NCI-H345 (cell line): ENCODE results near the gene RUNX1.
A peak's percentile ranks its signal among the peaks of the same experiment; 100 is the strongest.
"Not testable (repeated sequence)": the region's sequence is repeated elsewhere in the genome, so short reads cannot be mapped to it uniquely, and the experiment has no call there.

Experiments
- DNase-seq: peaks from one replicate; lab custom pipeline; 2025; lab: John Stamatoyannopoulos, UW

RUNX1 gene

DNA sequence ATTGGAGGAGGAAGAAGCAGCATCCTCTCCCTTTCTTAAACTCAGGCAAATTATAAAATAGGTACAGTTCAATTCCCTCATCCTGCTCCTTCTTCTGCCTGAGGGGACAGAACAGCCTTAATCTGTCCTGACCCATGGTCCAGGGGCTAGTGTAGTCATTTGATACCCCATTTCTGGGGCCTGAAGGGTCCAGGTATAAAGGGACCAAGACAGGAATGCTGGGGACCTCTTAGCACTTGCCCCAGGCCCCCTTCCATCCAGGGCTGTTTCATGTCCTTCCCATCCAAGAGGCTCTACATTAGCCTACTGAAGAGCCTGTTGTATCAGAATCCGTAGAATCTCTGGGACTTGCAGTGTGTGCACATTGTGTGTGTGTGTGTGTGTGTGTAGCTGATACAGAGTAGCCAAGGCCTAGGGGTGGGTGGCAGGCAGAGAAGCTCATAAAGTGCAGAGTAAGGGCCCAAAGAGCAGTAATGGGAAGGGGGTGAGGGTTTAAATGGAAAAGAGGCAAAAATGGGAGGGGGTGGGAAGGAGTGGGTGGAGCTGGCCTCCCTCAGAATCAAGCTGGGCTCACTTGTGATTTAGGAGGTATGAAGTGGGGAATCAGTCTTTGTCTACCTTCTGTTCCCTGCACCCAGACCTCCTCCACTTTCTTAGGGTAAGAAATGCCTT lies 32.4 kb downstream of the RUNX1 start:
- no peak for DNase-seq

DNA sequence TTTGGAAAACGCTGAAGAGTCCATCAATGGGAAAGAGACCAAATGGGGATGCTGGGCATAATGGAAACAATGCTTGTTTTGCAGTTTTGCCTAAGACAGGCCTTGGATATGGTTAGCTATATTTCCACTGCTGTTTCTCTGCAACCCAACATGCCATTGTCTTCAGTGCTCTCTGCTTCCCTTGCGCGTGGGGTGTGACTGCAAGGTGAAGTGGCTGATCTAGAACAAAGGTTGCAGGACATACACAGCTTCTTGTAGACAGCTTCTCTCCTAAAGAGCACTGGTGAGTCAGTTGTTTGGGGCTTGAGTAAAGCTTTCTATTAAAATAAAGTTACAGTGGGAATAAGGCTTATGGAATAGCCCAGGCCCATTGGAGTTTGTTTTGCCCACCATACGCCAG lies 33.0 kb downstream of the RUNX1 start:
- DNase-seq: no peak

DNA sequence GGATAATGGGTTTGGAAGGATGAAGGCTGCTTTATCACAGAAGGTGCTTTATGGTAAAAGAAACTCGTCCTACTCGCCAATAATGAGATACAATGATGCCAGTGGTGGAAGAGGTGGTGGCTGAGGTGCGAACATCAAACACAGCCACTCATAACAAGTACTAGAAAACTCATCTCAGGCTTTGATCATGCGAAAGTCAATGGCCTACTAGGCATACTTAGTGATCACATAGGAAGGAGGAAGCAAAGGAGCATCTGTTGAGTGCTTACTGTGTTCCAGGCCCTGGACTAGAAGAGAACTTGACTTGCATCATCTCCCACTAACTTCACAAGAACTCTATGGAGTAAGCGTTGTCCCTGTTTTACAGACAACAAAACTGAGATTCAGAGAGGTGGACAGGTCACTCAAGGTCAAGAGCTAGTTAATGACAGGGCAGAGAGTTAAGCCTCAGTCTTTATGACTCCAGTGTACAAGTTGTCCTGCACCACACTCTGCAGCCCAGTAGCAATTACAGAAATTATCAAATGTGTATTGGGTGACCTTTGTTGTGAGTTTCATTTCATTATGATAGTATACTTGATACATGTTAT lies 33.6 kb downstream of the RUNX1 start:
- no peak for DNase-seq

DNA sequence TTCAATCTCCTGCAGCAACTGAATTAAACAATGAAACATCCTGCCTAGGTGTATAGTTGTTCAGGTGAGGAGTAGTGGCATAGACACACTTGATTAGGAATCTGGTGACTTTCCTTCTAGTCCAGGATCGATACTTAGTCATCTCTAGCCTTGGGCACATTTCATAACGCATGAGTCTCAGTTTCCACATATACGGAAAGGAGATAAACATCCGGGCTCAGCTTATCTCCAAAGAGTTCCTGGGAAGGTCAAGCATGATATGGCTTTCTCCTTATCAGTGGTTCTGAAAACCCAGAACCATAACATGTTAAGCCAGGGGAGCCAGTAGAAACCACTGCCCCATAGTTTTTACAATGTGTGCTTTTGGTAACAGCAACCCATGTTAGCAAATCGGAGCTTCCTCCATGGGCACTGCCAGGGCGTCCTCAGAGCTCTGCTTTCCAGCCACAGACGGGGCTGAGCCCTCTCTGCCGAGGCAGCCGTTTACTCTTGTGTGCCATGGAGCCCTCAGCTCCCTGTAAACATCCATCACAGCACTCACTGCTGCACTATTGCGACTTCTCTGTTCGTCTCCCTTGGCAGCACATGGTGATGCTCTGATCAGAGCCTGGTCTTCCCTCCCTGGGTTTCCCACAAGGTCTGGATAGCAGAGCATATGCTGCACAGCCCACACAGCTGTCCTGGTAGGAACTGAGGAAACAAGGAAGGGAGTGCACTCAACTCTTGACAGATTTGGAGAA lies 34.6 kb downstream of the RUNX1 start:
- DNase-seq: no peak

DNA sequence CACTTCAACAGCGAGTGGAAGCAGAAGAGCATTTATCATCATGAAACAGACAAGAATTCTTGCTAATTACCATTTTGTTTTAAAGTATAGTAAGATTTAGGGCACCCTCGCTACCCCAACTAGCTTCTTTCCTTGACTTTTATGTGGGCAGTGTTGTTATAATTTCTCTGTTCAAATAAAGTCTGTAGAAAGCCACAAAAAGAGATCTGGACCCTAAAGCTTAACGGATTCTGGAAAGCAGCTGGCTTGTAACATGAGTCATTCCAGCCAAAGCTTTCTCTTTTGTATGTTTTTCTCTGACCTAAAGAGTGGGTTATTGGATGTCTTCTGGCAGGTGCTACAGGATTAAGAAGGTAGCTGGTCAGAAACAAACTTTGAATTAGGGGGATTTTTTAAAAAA lies 37.4 kb downstream of the RUNX1 start:
- no peak for DNase-seq

DNA sequence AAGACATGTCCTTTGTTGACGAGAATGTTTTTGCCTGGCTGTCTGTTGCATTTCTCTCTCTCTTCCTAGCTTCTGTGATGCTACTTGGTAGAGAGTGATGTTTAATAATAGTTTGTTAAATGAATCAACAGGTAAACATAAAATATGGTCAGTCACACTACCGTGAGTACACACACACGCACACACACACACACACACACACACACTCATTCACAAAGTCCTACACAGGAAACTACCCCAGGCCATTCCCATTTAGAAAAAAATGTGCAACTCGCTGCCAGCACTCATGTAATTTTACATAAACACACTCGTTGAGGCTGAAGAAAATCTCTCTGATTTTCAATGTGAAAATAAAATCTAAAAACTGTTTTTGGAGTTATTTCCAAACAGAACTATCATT lies 38.7 kb downstream of the RUNX1 start:
- no peak for DNase-seq

DNA sequence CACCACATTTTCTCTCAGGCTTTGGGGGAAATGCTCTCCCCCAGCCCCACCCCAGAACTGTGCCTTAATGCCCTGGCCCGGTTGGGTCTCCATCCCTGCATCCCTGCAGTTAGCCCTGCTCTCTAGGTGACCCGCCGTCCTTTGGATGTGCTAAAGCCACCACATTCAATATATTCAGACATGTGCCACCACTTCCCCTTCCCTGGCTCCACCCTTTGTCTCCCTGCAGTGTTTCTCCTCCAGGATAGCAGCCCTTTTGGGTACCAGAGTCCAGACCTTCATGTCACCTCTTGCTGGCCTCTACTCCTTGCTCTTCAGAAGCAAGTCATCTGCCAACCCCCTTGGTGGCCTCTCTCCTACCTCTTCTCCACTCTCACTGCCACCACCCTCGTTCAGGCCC lies 41.8 kb downstream of the RUNX1 start:
- DNase-seq: no peak

DNA sequence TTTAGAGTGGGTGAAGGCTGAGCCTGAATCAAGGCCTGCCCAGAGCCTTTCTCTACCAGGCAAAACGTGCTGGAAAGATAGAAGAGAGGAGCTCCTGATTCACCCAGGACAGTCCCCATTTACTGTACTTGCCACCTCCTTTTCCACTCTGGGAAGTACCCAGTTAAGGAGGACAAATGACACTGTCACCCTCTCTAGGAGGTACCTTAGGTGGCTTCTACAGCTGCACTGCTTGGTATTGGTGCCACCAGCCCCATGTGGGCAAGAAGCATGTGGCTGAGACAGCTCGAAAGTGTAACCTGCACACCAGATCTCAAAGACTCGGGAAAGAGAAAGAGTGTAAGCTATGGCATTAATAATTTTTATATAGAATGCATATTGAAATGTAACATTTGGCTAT lies 42.3 kb downstream of the RUNX1 start:
- DNase-seq: no peak

DNA sequence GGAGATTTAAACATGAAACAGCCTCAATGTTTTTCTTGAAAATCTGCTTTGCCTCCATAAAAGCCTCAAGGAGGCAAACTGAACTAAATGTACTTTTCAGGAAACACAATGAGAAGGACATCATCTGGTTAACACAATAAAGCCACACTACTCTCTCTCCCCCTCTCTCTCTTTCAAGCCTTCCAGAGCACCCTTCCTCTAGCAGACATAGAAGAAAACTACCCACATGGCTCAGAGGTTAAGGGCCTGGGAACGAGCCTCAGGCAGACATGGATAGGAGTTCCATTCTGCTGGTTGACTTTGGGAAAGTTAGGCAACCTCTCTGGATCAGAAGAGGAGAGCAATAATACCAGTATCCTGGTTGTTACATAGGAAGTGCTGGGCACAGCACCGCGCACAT lies 42.9 kb downstream of the RUNX1 start:
- DNase-seq: no peak

DNA sequence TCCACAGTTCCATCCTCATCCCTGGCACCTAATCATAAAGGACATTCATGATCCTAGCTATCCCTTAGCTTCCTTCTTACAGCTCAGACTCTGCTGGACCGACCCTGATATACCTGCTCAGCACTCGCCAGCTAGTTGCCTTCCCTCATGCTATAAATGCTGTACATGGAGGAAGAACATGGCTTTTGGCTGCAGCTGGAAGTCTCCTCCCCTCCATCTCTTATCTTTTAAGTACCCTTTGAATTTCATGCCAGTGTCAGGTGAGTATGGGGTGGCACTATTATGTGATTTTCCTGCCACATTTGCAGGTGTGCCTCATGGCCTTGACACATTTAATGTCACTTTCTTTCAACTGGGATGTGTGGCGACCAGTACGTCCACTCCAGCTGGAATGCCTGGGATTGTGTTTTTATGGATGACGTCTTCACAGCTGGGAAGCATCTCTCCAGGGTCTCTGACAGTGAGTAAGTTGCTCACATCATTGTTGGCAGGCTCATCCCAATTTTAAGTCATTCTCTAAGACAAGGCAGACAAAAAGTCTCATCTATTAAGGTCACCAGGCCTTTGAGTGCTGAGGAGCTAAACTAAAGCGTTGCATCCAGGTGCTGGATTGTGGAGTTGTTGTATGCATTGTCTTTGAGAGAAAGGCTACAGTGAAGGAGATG lies 43.4 kb downstream of the RUNX1 start:
- DNase-seq: peak; percentile 18

DNA sequence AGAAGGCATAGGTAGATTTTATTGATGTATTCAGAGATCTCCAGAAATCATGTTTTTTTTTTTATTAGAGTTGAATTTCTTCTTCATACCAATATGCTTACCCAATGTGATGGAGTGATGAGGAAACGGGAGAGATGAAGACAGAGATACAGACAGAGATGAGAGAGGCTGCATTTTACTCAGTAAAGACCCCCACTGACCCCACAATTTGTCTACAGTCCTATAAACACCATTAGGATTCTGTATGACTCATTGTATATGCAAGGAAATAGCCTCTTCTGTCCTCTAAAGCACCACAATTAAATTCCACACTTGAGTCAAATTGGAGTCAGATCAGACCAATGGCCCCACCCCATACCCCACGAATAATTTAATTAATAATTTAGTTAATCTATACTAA lies 44.0 kb downstream of the RUNX1 start:
- no peak for DNase-seq

DNA sequence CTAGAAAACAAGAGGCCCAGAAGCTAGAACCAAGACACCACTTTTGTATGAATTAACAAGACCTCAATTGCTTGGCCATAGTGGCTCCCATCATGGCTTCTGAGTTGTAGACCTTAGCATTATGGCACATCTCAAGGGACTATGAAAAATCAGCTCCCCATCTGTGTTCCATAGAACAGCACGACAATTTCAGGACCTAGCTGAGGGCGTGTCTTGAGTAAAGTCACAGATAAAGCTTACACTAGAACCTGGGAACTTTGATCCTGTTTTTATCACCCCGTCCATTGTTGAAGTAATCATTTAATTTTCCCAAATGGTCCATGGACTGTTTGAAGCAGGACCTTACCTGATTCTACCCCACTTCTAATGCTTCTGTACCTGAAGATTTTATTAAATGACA lies 44.8 kb downstream of the RUNX1 start:
- DNase-seq: no peak

DNA sequence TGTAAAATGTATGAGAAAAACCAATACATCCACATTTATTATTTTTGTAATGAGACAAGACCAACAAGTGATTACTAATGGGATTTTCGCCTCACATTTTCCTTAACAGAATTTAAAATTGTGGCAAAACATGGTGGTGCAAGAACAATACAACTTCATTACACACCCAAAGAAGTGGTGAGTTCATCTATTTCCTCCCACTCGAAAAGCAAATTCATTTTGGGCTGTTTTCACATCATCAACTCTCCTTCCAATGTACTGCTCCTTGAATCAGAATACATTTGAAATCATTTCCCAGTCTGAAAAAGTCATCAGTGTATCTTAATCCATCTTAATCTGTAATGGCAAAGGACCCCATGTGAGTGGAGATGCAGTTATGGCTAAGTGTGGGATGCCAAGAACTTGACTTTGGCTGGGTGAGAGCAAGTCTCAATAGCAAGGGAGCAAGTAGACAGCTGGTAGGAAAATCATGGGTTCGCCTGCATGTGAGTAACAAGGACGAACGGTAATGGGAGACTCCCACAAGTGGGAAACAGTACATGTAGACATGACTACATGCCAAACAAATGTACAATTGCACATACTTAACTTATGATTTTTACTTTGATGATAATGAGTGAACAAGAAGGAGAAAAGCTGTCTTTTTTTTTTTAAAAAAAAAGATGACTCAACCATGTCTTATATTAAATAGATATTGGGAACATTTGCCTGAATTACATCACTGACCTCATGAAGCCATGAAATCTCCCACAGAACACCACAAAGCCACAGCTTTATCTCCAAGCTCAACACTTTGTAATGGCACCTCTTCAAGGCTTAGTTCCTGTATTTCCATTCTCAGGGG lies 46.0 kb downstream of the RUNX1 start:
- DNase-seq: no peak

DNA sequence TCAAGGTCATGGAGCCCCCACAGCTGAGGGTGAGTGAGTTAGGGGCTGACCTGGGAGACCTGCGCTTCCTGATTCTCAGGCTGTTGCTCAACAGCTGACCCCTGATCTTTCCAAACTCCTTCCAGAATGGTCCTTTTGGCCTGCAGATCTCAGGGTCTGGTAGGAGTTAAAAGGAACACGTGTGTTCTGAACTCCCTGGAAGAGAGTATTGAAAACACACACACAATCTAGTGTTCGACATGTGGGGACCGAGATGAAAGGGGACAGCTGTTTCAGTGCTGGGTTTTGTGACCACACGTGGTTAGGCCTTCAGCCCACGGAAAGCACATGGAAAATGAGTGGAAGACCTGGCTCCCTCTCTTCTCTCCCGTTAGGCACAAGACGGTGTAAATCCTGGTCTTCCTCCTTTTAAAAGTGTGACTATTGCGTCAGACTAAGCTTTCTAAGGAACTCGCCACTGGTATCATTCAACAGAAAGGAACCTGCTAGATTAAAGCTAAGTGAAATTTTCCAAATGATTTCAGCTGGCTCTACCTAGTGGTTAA lies 49.6 kb downstream of the RUNX1 start:
- no peak for DNase-seq

DNA sequence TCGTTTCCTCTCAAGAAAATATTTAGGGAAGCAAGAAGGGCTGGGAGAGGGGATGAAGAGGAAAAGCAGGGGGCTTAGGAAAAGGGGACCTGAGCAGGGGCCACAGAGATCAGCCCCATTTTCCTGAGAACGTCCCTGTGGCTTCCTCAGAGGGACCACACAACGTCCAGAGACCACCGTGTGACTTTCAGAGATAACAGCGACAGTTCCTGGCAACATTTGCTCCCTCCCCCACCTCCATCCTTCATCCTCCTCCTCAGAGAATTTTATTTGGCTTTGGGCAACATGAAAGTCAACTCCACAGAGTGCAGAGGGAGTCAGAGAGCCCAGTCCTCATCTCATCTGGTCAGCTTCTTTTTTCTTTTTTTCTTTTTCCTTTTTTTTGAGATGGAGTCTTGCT lies 50.9 kb downstream of the RUNX1 start:
- DNase-seq: no peak

DNA sequence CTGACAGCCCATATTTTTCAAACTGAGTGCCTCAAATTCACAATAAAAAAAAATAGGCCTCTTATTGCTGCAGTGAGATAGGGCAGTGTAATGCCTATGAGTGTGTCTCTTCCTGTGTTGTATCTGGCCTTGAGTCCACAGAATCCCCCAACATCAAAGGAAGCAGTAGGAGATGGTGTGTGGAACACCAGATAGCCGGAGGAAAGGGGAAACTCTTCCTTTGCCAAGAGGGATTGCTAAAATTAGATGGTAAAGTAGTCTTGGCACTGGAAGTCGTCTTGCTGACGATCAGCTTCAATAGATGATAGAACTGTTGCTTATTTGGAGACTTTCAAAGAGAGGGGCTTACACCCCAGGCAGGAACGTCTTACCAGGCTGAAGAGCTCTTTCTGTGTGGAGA lies 51.8 kb downstream of the RUNX1 start:
- no peak for DNase-seq

DNA sequence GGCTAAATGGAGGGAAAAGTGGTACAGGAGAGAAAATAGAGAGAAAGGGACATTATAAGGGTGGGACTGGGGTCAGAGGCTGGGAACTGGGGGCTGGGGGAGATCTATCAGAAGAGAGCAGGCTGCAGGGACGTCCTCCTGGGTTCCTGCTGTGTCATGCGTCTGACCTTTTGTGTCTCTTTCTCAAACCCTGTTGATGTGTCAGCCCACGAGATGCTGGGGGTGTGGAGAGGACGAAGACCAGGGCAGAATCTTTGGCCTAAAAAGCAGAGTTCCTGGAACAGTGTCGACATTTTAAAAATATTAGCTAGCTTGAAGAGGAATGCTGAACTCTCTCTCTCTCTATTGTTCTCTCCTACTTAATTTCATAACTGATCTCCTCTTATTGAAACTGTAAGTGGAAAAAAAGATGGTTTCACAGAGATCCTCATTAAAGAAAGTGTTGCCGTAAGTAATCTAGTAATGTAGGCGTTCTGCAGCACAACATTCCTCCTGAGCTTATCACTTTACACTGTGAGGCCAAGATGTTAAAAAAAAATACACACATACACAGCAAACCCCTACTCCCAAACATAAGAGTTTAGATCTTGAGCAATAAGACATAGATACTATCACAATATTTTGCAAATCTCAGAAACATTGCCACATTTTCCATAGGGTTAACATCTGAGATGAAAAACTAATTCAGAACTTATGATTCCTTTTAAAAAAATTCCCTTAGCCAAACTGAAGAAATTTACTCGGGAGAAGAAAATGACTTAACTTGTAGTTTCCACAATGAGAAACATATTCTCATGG lies 52.6 kb downstream of the RUNX1 start:
- DNase-seq: no peak

DNA sequence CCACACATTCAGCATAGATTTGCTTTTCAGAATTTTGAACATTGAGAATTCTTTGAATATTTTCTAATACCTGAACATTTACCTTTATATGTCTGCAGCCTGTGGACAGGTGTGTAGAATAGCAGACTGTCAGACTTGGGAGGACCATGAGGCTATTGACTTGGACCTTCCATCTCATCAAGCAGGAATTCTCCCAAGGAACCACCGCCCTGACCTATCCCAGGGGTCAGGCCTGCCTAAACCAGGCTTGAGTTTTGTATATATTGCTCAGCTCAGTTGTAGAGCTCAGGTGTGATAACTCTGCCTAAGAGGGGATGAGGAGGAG lies 53.2 kb downstream of the RUNX1 start:
- DNase-seq: no peak

DNA sequence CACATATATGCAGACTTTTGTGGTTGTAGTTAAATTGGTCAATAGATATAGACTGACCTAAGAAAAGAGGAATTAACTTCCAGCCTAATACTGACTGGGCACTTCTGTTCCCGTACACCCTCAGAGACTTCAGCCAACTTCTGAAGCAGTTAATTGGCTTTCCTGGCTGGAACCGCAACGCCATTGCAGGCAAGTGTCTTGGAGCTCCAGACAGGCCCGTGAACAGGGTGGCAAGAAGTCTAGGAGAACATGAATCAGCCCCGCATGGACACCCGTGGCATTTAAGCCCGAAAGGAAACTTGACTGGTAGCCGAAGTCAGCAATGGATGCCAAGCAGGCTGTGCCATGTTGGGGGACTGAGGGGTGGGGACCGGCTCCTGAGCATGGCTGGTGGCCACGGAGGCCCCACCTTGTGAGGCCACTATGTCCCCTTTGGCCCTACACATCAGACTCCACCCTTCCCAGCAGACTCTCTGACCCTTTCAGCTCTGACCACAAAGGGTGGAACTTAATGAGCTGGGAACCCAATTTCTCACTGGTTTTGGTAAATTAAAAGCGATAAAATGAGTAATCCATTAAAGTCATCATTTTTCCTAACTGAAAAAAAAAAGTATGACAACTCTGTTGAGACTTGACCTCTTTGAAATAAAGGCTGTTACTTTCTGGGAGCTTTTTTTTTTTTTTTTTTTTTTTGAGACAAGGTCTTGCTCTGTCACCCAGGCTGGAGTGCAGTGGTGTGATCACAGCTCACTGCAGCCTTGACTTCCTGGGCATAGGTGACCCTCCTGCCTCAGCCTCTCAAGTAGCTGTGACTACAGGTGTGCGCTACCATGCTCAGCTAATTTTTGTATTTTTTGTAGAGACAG lies 54.1 kb downstream of the RUNX1 start:
- no peak for DNase-seq

DNA sequence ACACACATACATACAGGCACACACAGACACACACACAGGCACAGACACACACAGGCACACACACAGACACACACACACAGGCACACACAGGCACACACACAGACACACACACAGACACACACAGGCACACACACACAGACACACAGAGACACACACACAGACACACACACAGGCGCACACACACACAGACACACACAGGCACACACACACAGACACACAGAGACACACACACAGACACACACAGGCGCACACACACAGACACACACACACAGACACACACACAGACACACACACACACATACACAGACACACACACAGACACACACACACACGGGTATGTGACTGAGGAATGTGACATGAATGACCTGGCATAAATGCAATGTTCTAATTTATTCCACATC lies 55.6 kb downstream of the RUNX1 start:
- not testable (repeated sequence) for DNase-seq
